Naive thymus-derived CD4-positive, alpha-beta T cell (primary cell): ENCODE data around the gene DIAPH1. TPM values are rescaled to one million over a fixed set of nuclear protein-coding genes. Genes with fewer than 3 reads are reported as not detected.

Experiments
- ATAC-seq: fragments of 150-1000 bp; cut with Tn5 transposase; 2 replicates; pipeline ENCODE4 v1.10.0; 2021; ENCODE audit warnings: mild to moderate bottlenecking, moderate library complexity
- CTCF ChIA-PET: fragments of 350-600 bp; sonication (Branson Sonifier 250); formaldehyde crosslinking; loops from one replicate; lab custom pipeline; 2021; ENCODE audit warnings: antibody characterized with exemption; lab: Charles Lee
- POLR2A ChIA-PET: fragments of 350-600 bp; sonication (Branson Sonifier 250); formaldehyde crosslinking; loops from one replicate; lab custom pipeline; 2021; ENCODE audit warnings: antibody characterized with exemption, inconsistent platforms; lab: Charles Lee
- DNase-seq, 9 donors: peaks; one replicate each; pipeline versions ENCODE4 v3.0.0 to v3.0.0-alpha.2; 2020 to 2022; ENCODE audit warnings: mixed read lengths in 1 of 9
- H3K27ac ChIP-seq: one replicate; pipeline ENCODE4 v1.7.0; 2013; ENCODE audit warnings: mild to moderate bottlenecking, low read depth, low read length, moderate library complexity
- H3K27me3 ChIP-seq, 2 donors: one replicate each; pipeline ENCODE4 v1.7.0; 2013; ENCODE audit warnings: low read length in 2 of 2, mild to moderate bottlenecking in 2 of 2, moderate library complexity in 2 of 2; ENCODE audit not compliant: control insufficient read depth in 2 of 2, insufficient read depth in 2 of 2
- H3K36me3 ChIP-seq, 3 experiments: 1 replicate in 2 of 3; 2 replicates in 1 of 3; pipeline ENCODE4 v1.7.0; 2013; ENCODE audit warnings: low read length in 3 of 3, mild to moderate bottlenecking in 3 of 3, moderate library complexity in 1 of 3; ENCODE audit not compliant: insufficient read depth in 3 of 3, control insufficient read depth in 2 of 3
- H3K4me1 ChIP-seq, 2 donors: one replicate each; pipeline ENCODE4 v1.7.0; 2013; ENCODE audit warnings: low read length in 2 of 2, mild to moderate bottlenecking in 2 of 2, moderate library complexity in 1 of 2; ENCODE audit not compliant: control insufficient read depth in 2 of 2, insufficient read depth in 2 of 2
- H3K4me3 ChIP-seq: 2 replicates; pipeline ENCODE4 v1.7.0; 2013; ENCODE audit warnings: mild to moderate bottlenecking, low read length
- H3K9me3 ChIP-seq, 3 experiments: 1 replicate in 2 of 3; 2 replicates in 1 of 3; pipeline ENCODE4 v1.7.0; 2013; ENCODE audit warnings: low read length in 3 of 3; ENCODE audit not compliant: control insufficient read depth in 2 of 3
- H3K27ac Mint-ChIP-seq, 9 donors: one replicate each; pipeline ENCODE4 v1.8.0; 2020 to 2022; ENCODE audit warnings: mixed read lengths in 9 of 9, mild to moderate bottlenecking in 8 of 9, moderate library complexity in 5 of 9, inconsistent platforms in 2 of 9
- H3K27me3 Mint-ChIP-seq, 5 donors: one replicate each; pipeline ENCODE4 v1.8.0; 2021 to 2022; ENCODE audit warnings: mixed read lengths in 5 of 5, mild to moderate bottlenecking in 1 of 5
- H3K36me3 Mint-ChIP-seq, 5 donors: one replicate each; pipeline ENCODE4 v1.8.0; 2020 to 2022; ENCODE audit warnings: mixed read lengths in 5 of 5, mild to moderate bottlenecking in 3 of 5, inconsistent platforms in 1 of 5
- H3K4me1 Mint-ChIP-seq, 7 donors: one replicate each; pipeline ENCODE4 v1.8.0; 2020 to 2022; ENCODE audit warnings: mixed read lengths in 7 of 7, mild to moderate bottlenecking in 3 of 7, inconsistent platforms in 1 of 7
- H3K4me3 Mint-ChIP-seq, 10 donors: one replicate each; pipeline ENCODE4 v1.8.0; 2020 to 2022; ENCODE audit warnings: mild to moderate bottlenecking in 10 of 10, mixed read lengths in 10 of 10, moderate library complexity in 6 of 10, inconsistent platforms in 2 of 10
- H3K9me3 Mint-ChIP-seq, 11 donors: one replicate each; pipeline ENCODE4 v1.8.0; 2020 to 2022; ENCODE audit warnings: mixed read lengths in 11 of 11, mild to moderate bottlenecking in 4 of 11, inconsistent platforms in 1 of 11, moderate library complexity in 1 of 11
- intact Hi-C, 2 donors: fragments of 100-400 bp; cut with micrococcal nuclease; formaldehyde crosslinking; loops; one replicate each; pipeline ENCODE4 v1.15.1; 2023
- polyA plus RNA-seq, 2 donors: library from polyadenylated mRNA; unstranded; fragments of 300-500 nt; fragmentation: Illumina TruSeq; gene quantifications; one replicate each; pipeline ENCODE4 v1.2.3, GENCODE V29; 2021
- total RNA-seq, 6 experiments: library from RNA in 5 of 6; stranded (reverse) in 5 of 6; gene quantifications; 1 replicate in 5 of 6; 2 replicates in 1 of 6; pipeline ENCODE4 v1.2.3 and lab custom pipeline; 2021 to 2026

The DIAPH1 gene
- total and polyA plus RNA-seq, 7 experiments from 2014 or later, result 89.7 to 278 (median 172) TPM

- Mint-ChIP-seq H3K9me3 (peaks cover 0 to 1% (median 0%) of the 10 kb centered on the region in 11 donors), H3K4me3 (no peak overlapping the region), H3K27ac (peak overlapping the region in 6 of 9 donors; percentile 18 to 76 (median 36)), H3K36me3 (peaks cover 5 to 47% (median 14%) of the 10 kb centered on the region in 5 donors), H3K27me3 (no peaks in the 10 kb centered on the region), H3K4me1 (peaks cover 21 to 33% (median 25%) of the 10 kb centered on the region in 7 donors)
- ATAC-seq, result no peak
- H3K27me3 ChIP-seq, result no peaks in the 10 kb centered on the region
- no peak overlapping the region for H3K27ac ChIP-seq
- H3K36me3 ChIP-seq, result peaks cover 2 to 57% (median 22%) of the 10 kb centered on the region in 3 experiments
- no peaks in the 10 kb centered on the region for H3K9me3 ChIP-seq
- DNase-seq, result no peak
- CTCF ChIA-PET, result interaction anchor here (1.0 to 4.7 kb wide), 3 partner anchors 7 to 42 kb away, joined by 3 to 30 read pairs (median 4); no protein-coding TSS in a partner anchor
- intact Hi-C loops, result no loop called here
- H3K4me3 ChIP-seq, result no peak overlapping the region
- H3K4me1 ChIP-seq, result peaks cover 0 to 13% of the 10 kb centered on the region in 2 donors
- POLR2A ChIA-PET, result interaction anchor here (0.5 kb wide), 1 partner anchor 52 kb away, joined by 3 read pairs; no protein-coding TSS in a partner anchor
These were observed 102.7 kb downstream of the DIAPH1 start for GRCh38 chr5:141515946-141516671.

GRCh38 chr5:141515141-141515540 is 103.7 kb downstream of the DIAPH1 start:
- intact Hi-C loops, result no loop called here
- no peaks in the 10 kb centered on the region for H3K9me3 ChIP-seq
- ChIA-PET POLR2A (interaction anchor here (0.5 kb wide), 1 partner anchor 53 kb away, joined by 3 read pairs; no protein-coding TSS in a partner anchor), CTCF (interaction anchor here (1.0 to 4.7 kb wide), 3 partner anchors 8 to 43 kb away, joined by 3 to 30 read pairs (median 4); no protein-coding TSS in a partner anchor)
- H3K27me3 Mint-ChIP-seq, result no peaks in the 10 kb centered on the region
- H3K4me1 ChIP-seq, result peaks cover 0 to 13% of the 10 kb centered on the region in 2 donors
- peak overlapping the region in 7 of 9 donors; percentile 36 to 83 (median 71) for H3K27ac Mint-ChIP-seq
- H3K27me3 ChIP-seq, result no peaks in the 10 kb centered on the region
- H3K4me1 Mint-ChIP-seq, result peaks cover 21 to 32% (median 25%) of the 10 kb centered on the region in 7 donors
- peak overlapping the region in 1 of 10 donors; percentile 77 for H3K4me3 Mint-ChIP-seq
- peaks cover 4 to 43% (median 9%) of the 10 kb centered on the region in 5 donors for H3K36me3 Mint-ChIP-seq
- peak overlapping the region; percentile 7 for H3K27ac ChIP-seq
- H3K9me3 Mint-ChIP-seq, result peaks cover 0 to 1% (median 0%) of the 10 kb centered on the region in 11 donors
- H3K36me3 ChIP-seq, result peaks cover 0 to 47% (median 18%) of the 10 kb centered on the region in 3 experiments
- DNase-seq, result no peak
- ATAC-seq, result no peak
- no peak overlapping the region for H3K4me3 ChIP-seq

- Mint-ChIP-seq H3K36me3 (peaks cover 4 to 37% (median 6%) of the 10 kb centered on the region in 5 donors), H3K4me1 (peaks cover 21 to 35% (median 25%) of the 10 kb centered on the region in 7 donors), H3K27ac (peak overlapping the region in 8 of 9 donors; percentile 36 to 83 (median 73)), H3K27me3 (no peaks in the 10 kb centered on the region), H3K4me3 (peak overlapping the region in 8 of 10 donors; percentile 25 to 93 (median 85)), H3K9me3 (peaks cover 0 to 1% (median 0%) of the 10 kb centered on the region in 11 donors)
- Histone ChIP-seq H3K36me3 (peaks cover 0 to 41% (median 17%) of the 10 kb centered on the region in 3 experiments), H3K9me3 (no peaks in the 10 kb centered on the region), H3K27ac (peak overlapping the region; percentile 7), H3K27me3 (no peaks in the 10 kb centered on the region), H3K4me1 (peaks cover 0 to 13% of the 10 kb centered on the region in 2 donors), H3K4me3 (no peak overlapping the region)
- no peak for DNase-seq
- ATAC-seq, result no peak
- intact Hi-C loops, result loop anchor here (1.0 to 5.0 kb wide), 5 partner anchors 10 to 157 kb away; partner anchors contain the start of genes DIAPH1 (in 2 of the 2), HDAC3 (in 1 of the 2), PCDHGA4 (in 1 of the 2) and PCDHGB2 (in 1 of the 2)
- ChIA-PET POLR2A (interaction anchor here (2.5 kb wide), 1 partner anchor 194 kb away, joined by 17 read pairs; the partner anchor contains the start of gene TAF7), CTCF (interaction anchor here (1.1 to 4.7 kb wide), 4 partner anchors 9 to 332 kb away, joined by 3 to 30 read pairs (median 13); partner anchors contain the start of genes PCDHB16, PCDHGA10 and TAF7)
These were observed 104.3 kb downstream of the DIAPH1 start for GRCh38 chr5:141514330-141515133.

- Mint-ChIP-seq H3K9me3 (peaks cover 0 to 1% (median 0%) of the 10 kb centered on the region in 11 donors), H3K4me1 (peaks cover 21 to 35% (median 26%) of the 10 kb centered on the region in 7 donors), H3K4me3 (peak overlapping the region; percentile 84 to 97 (median 90)), H3K36me3 (peaks cover 0 to 31% (median 6%) of the 10 kb centered on the region in 5 donors), H3K27me3 (peaks cover 0 to 3% (median 0%) of the 10 kb centered on the region in 5 donors), H3K27ac (peak overlapping the region; percentile 36 to 83 (median 69))
- intact Hi-C loops, result loop anchor here (1.0 to 5.0 kb wide), 5 partner anchors 11 to 156 kb away; partner anchors contain the start of genes DIAPH1 (in 2 of the 2), HDAC3 (in 1 of the 2), PCDHGA4 (in 1 of the 2) and PCDHGB2 (in 1 of the 2)
- DNase-seq, result peak in 7 of 9 donors; percentile 22 to 62 (median 28)
- Histone ChIP-seq H3K9me3 (no peaks in the 10 kb centered on the region), H3K4me3 (peak overlapping the region; percentile 59), H3K4me1 (peaks cover 0 to 13% of the 10 kb centered on the region in 2 donors), H3K27ac (peak overlapping the region; percentile 39), H3K36me3 (peaks cover 0 to 34% (median 10%) of the 10 kb centered on the region in 3 experiments), H3K27me3 (no peaks in the 10 kb centered on the region)
- POLR2A ChIA-PET, result interaction anchor here (2.5 kb wide), 1 partner anchor 193 kb away, joined by 17 read pairs; the partner anchor contains the start of gene TAF7
- ATAC-seq, result peak; percentile 34
- CTCF ChIA-PET, result interaction anchor here (1.1 to 4.7 kb wide), 5 partner anchors 10 to 332 kb away, joined by 3 to 30 read pairs (median 11); partner anchors contain the start of genes PCDHB16, PCDHGA10, PCDHGB3 and TAF7
These were observed 105.0 kb downstream of the DIAPH1 start for GRCh38 chr5:141513627-141514329.

- peak in 6 of 9 donors; percentile 22 to 44 (median 36) for DNase-seq
- Histone ChIP-seq H3K36me3 (peaks cover 0 to 26% (median 3%) of the 10 kb centered on the region in 3 experiments), H3K27me3 (no peaks in the 10 kb centered on the region), H3K4me3 (peak overlapping the region; percentile 59), H3K9me3 (no peaks in the 10 kb centered on the region), H3K4me1 (peaks cover 0 to 13% of the 10 kb centered on the region in 2 donors), H3K27ac (peak overlapping the region; percentile 39)
- intact Hi-C loops, result loop anchor here (1.0 to 5.0 kb wide), 9 partner anchors 11 to 429 kb away; partner anchors contain the start of genes DIAPH1 (in 2 of the 2), TAF7 (in 2 of the 2), HDAC3 (in 1 of the 2) and PCDHGA4 (in 1 of the 2)
- Mint-ChIP-seq H3K9me3 (peaks cover 0 to 1% (median 0%) of the 10 kb centered on the region in 11 donors), H3K27me3 (peaks cover 0 to 3% (median 0%) of the 10 kb centered on the region in 5 donors), H3K4me1 (peaks cover 21 to 35% (median 26%) of the 10 kb centered on the region in 7 donors), H3K27ac (peak overlapping the region; percentile 45 to 83 (median 65)), H3K36me3 (peaks cover 0 to 27% (median 6%) of the 10 kb centered on the region in 5 donors), H3K4me3 (peak overlapping the region; percentile 84 to 97 (median 90))
- ATAC-seq, result peak; percentile 46
- POLR2A ChIA-PET, result interaction anchor here (0.6 to 2.5 kb wide), 3 partner anchors 8 to 193 kb away, joined by 3 to 17 read pairs (median 4); partner anchors contain the start of gene TAF7
- CTCF ChIA-PET, result interaction anchor here (0.6 to 4.7 kb wide), 13 partner anchors 8 to 336 kb away, joined by 3 to 30 read pairs (median 3); partner anchors contain the start of genes PCDHB16, PCDHB8, PCDHGA10 and PCDHGB3
These were observed 105.7 kb downstream of the DIAPH1 start for GRCh38 chr5:141512911-141513626.
